ENCODE measurements around the gene CARHSP1. TPM values are rescaled to one million over a fixed set of nuclear protein-coding genes. Genes with fewer than 3 reads are reported as not detected.

CARHSP1 gene
- polyA plus RNA-seq, 1 experiment, result 65.5 TPM

DNA sequence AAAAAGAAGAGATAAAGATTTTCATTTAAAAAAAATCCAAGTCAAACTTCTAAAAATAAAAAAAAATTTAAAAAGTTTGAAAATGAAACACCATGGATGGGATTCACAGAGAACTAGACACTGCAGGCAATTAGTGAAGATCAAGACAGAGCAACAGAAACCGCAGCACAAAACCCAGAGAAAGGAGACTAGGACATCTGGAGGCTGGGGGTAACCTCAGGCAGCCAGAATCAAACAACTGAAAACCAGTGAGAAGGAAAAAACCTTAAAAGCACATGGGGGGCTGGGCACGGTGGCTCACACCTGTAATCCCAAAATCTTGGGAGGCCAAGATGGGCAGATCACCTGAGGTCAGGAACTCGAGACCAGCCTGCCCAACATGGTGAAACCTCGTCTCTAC is 44.0 kb upstream of the CARHSP1 start:
- H3K27ac ChIP-seq (ENCODE audit: low read depth, low read length), result no peak overlapping the region
- no peak overlapping the region for H3K4me3 ChIP-seq (ENCODE audit: low read depth, low read length)
- TF ChIP-seq, protein P1, sequence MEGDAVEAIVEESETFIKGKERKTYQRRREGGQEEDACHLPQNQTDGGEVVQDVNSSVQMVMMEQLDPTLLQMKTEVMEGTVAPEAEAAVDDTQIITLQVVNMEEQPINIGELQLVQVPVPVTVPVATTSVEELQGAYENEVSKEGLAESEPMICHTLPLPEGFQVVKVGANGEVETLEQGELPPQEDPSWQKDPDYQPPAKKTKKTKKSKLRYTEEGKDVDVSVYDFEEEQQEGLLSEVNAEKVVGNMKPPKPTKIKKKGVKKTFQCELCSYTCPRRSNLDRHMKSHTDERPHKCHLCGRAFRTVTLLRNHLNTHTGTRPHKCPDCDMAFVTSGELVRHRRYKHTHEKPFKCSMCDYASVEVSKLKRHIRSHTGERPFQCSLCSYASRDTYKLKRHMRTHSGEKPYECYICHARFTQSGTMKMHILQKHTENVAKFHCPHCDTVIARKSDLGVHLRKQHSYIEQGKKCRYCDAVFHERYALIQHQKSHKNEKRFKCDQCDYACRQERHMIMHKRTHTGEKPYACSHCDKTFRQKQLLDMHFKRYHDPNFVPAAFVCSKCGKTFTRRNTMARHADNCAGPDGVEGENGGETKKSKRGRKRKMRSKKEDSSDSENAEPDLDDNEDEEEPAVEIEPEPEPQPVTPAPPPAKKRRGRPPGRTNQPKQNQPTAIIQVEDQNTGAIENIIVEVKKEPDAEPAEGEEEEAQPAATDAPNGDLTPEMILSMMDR (IDR thresholded peaks at IDR 0.05; ENCODE audit: low read depth, low read length), result no peak
- no peak for DNase-seq (ENCODE audit: low read depth, low spot score)
- H3K9me3 ChIP-seq (ENCODE audit: control insufficient read depth, insufficient read depth, low read length), result no peaks in the 10 kb centered on the region
- ChIA-PET CTCF (interaction anchor here (6.1 kb wide), 1 partner anchor 96 kb away, joined by 31 read pairs; no protein-coding TSS in a partner anchor), POLR2A (no interaction called here)
- no peaks in the 10 kb centered on the region for H3K27me3 ChIP-seq (ENCODE audit: control insufficient read depth, insufficient read depth, low read length)

DNA sequence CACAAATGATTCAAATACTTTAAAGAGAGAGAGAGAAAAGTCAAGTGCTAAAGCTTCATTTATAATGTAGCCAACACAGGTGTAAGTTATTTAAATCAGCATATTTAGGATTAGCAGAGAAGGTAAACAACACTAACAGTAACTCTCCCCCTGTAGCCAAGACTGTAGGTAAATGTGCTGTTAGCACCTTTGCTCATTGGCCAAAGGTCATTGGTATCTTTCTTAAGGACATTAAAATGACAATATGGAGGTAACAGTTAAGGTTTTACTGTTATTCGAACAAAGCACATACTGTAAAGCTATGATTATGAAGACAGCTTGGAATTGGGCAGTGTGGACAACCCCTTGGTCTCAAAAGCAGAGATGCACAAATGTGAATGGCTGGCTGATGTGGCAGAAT is 42.0 kb upstream of the CARHSP1 start:
- Histone ChIP-seq H3K9me3 (ENCODE audit: control insufficient read depth, insufficient read depth, low read length) (no peaks in the 10 kb centered on the region), H3K27ac (ENCODE audit: low read depth, low read length) (no peak overlapping the region), H3K4me3 (ENCODE audit: low read depth, low read length) (no peak overlapping the region), H3K27me3 (ENCODE audit: control insufficient read depth, insufficient read depth, low read length) (no peaks in the 10 kb centered on the region)
- ChIA-PET POLR2A (no interaction called here), CTCF (interaction anchor here (0.5 to 6.1 kb wide), 3 partner anchors 12 to 98 kb away, joined by 3 to 31 read pairs (median 3); no protein-coding TSS in a partner anchor)
- no peak for DNase-seq (ENCODE audit: low read depth, low spot score)
- TF ChIP-seq, protein P1 (IDR thresholded peaks at IDR 0.05; ENCODE audit: low read depth, low read length), result no peak

DNA sequence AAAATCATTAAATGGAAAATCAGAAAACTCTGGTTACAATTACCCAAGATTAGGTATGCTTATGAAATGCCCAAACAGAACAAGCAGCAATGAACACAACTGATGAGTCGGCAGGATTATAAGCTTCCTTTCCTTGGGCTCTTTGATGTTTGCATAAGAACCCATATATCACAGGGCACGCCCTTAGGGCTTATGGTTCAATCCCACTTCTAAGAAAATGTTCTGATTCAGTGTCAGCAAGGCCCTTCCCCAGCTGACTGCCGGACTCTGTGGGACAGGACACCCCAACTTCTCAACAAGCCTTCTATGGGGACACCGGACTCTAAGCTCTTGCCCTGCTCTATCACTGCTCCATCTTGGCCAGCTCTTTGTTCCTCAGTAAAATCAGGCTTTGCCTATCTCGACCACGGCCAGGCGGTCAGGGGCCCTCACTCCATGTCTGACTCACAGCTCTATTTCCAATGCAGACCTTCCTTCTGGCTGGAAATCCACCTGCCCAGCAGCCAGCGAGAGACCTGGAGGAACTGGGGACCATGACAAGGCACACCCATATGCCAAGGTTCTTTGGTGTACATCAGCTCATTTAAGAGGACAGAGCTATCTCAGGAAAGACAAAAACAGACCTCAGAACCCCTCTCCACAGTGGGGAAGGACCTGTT is 40.1 kb upstream of the CARHSP1 start:
- TF ChIP-seq, protein P1 (IDR thresholded peaks at IDR 0.05; ENCODE audit: low read depth, low read length), result no peak
- DNase-seq (ENCODE audit: low read depth, low spot score), result no peak
- no peak overlapping the region for H3K27ac ChIP-seq (ENCODE audit: low read depth, low read length)
- H3K9me3 ChIP-seq (ENCODE audit: control insufficient read depth, insufficient read depth, low read length), result no peaks in the 10 kb centered on the region
- CTCF ChIA-PET, result interaction anchor here (6.1 kb wide), 1 partner anchor 100 kb away, joined by 31 read pairs; no protein-coding TSS in a partner anchor
- H3K4me3 ChIP-seq (ENCODE audit: low read depth, low read length), result no peak overlapping the region
- no peaks in the 10 kb centered on the region for H3K27me3 ChIP-seq (ENCODE audit: control insufficient read depth, insufficient read depth, low read length)
- POLR2A ChIA-PET, result no interaction called here

DNA sequence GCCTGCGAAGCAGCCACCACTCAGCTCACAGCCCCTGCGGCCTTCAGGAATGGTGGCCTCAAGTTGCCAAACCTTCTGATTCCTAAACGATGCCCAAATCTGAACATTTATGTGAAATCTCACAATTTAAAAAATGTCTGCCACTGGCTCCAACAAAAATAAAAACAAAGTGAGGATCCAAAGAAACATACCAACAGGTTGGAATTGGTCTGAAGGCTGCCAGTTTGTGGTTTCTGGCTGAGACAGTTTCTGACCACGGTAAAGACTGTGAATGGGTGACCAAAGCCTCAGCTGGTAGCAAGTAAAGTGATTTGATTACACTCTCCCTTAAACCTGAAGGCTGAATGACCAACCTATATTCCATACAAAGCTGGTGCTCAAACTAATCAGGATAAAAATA is 38.3 kb upstream of the CARHSP1 start:
- TF ChIP-seq, protein P1 (IDR thresholded peaks at IDR 0.05; ENCODE audit: low read depth, low read length), result no peak
- Histone ChIP-seq H3K4me3 (ENCODE audit: low read depth, low read length) (no peak overlapping the region), H3K27ac (ENCODE audit: low read depth, low read length) (no peak overlapping the region), H3K9me3 (ENCODE audit: control insufficient read depth, insufficient read depth, low read length) (no peaks in the 10 kb centered on the region), H3K27me3 (ENCODE audit: control insufficient read depth, insufficient read depth, low read length) (no peaks in the 10 kb centered on the region)
- no peak for DNase-seq (ENCODE audit: low read depth, low spot score)
- CTCF ChIA-PET, result interaction anchor here (6.1 kb wide), 1 partner anchor 102 kb away, joined by 31 read pairs; no protein-coding TSS in a partner anchor
- POLR2A ChIA-PET, result no interaction called here

DNA sequence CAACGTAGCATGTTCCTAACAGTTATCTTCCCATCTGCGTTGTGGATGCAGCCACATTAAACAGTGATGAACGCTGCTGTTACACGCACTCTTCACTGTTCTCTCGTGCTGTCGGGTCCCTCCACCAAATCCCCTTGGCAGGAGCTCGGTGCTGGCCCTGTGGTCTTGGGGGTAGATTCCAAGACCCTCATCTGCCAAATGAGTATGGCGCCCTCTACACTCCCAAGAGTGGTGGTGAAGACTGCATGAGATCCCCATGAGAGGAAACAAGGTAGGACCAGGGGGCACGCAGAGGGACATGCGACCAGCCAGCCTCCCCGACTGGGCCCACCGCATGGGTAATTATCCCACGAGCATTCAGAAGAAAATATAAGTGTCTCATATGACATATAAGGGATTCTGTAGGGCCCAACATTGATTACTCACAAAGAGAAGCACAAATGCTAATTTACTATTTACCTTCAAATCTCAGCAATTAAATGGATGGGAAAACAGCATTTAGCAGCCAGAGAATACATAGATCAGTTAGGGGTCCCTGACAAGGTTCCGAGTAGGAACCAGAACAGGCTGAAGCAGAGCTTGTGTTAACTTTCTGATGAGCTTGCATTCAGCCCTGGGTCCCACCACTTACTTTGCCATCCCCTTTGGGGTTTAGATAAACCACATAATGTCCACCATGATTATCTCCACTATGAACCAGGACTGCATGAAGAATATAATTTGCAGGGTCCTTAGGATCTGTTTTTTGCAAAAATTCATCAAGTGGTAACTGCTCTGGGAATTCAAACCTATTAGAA is 37.2 kb upstream of the CARHSP1 start:
- ChIA-PET POLR2A (no interaction called here), CTCF (interaction anchor here (0.7 to 1.6 kb wide), 5 partner anchors 12 to 228 kb away, joined by 3 to 14 read pairs (median 3); partner anchors contain the start of gene CARHSP1)
- no peak for DNase-seq (ENCODE audit: low read depth, low spot score)
- H3K27me3 ChIP-seq (ENCODE audit: control insufficient read depth, insufficient read depth, low read length), result no peaks in the 10 kb centered on the region
- TF ChIP-seq, protein P1 (IDR thresholded peaks at IDR 0.05; ENCODE audit: low read depth, low read length), result peak; percentile 32
- H3K4me3 ChIP-seq (ENCODE audit: low read depth, low read length), result no peak overlapping the region
- H3K9me3 ChIP-seq (ENCODE audit: control insufficient read depth, insufficient read depth, low read length), result no peaks in the 10 kb centered on the region
- H3K27ac ChIP-seq (ENCODE audit: low read depth, low read length), result no peak overlapping the region

Data from AG04450 (cell line).